ENCODE data around the gene CDKN2D. TPM values are rescaled to one million over a fixed set of nuclear protein-coding genes. Genes with fewer than 3 reads are reported as not detected.

CDKN2D gene
- total RNA-seq, 2 experiments from 2014 or later = 83.3 to 84.0 TPM

DNA sequence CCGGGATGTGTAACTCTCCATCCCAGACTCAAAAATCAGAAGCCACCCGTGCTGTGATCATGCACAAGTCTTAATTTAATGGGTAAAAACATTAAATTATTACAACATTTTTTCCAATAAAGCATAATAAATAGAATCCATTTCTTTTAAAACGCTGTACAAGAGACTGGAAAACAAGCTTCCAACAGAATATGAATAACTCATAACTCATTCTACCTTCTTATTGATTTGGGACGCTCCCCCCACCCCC lies 2.4 kb downstream of the CDKN2D start:
- peak overlapping the region; percentile 95 for H3K27ac Mint-ChIP-seq
- no peaks in the 10 kb centered on the region for H3K27me3 ChIP-seq (ENCODE audit: control insufficient read depth in 1 of 2, insufficient read depth in 2 of 2, low read length in 2 of 2)
- POLR2A ChIA-PET = interaction anchor here (0.6 to 5.6 kb wide), 11 partner anchors 13 to 523 kb away, joined by 3 to 81 read pairs (median 3); partner anchors contain the start of genes CARM1, DNM2, LDLR and TMED1
- peaks cover 56% of the 10 kb centered on the region for H3K4me1 ChIP-seq (ENCODE audit: insufficient read depth, low read length)
- peaks cover 47% of the 10 kb centered on the region for H3K4me1 Mint-ChIP-seq (ENCODE audit: low read depth)
- no peaks in the 10 kb centered on the region for H3K9me3 Mint-ChIP-seq
- H3K4me3 Mint-ChIP-seq = peak overlapping the region; percentile 93
- H3K4me3 ChIP-seq (ENCODE audit: low read length) = peak overlapping the region; percentile 87
- peak overlapping the region; percentile 76 to 94 for H3K27ac ChIP-seq (ENCODE audit: low read depth in 1 of 2, low read length in 2 of 2)
- TF ChIP-seq, protein P1, sequence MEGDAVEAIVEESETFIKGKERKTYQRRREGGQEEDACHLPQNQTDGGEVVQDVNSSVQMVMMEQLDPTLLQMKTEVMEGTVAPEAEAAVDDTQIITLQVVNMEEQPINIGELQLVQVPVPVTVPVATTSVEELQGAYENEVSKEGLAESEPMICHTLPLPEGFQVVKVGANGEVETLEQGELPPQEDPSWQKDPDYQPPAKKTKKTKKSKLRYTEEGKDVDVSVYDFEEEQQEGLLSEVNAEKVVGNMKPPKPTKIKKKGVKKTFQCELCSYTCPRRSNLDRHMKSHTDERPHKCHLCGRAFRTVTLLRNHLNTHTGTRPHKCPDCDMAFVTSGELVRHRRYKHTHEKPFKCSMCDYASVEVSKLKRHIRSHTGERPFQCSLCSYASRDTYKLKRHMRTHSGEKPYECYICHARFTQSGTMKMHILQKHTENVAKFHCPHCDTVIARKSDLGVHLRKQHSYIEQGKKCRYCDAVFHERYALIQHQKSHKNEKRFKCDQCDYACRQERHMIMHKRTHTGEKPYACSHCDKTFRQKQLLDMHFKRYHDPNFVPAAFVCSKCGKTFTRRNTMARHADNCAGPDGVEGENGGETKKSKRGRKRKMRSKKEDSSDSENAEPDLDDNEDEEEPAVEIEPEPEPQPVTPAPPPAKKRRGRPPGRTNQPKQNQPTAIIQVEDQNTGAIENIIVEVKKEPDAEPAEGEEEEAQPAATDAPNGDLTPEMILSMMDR (IDR thresholded peaks at IDR 0.05) = no peak
- intact Hi-C loops (cut with DNase I, micrococcal nuclease) = loop anchor here (1.0 to 5.0 kb wide), 4 partner anchors 23 to 164 kb away; partner anchors contain the start of genes CDC37 (in 2 of the 2), ATG4D (in 1 of the 2) and ILF3 (in 1 of the 2)
- peaks cover 25% of the 10 kb centered on the region for H3K36me3 ChIP-seq (ENCODE audit: insufficient read depth, low read length)
- H3K36me3 Mint-ChIP-seq (ENCODE audit: low read depth) = peaks cover 49% of the 10 kb centered on the region
- no peak for DNase-seq
- CTCF ChIA-PET = interaction anchor here (0.5 to 4.7 kb wide), 7 partner anchors 12 to 78 kb away, joined by 3 to 24 read pairs (median 5); partner anchors contain the start of genes ATG4D and KEAP1
- H3K27me3 Mint-ChIP-seq = no peaks in the 10 kb centered on the region
- H3K9me3 ChIP-seq (ENCODE audit: control insufficient read depth in 1 of 2, insufficient read depth in 1 of 2, low read length in 2 of 2) = no peaks in the 10 kb centered on the region
- no peak for ATAC-seq (ENCODE audit: poor library complexity)

DNA sequence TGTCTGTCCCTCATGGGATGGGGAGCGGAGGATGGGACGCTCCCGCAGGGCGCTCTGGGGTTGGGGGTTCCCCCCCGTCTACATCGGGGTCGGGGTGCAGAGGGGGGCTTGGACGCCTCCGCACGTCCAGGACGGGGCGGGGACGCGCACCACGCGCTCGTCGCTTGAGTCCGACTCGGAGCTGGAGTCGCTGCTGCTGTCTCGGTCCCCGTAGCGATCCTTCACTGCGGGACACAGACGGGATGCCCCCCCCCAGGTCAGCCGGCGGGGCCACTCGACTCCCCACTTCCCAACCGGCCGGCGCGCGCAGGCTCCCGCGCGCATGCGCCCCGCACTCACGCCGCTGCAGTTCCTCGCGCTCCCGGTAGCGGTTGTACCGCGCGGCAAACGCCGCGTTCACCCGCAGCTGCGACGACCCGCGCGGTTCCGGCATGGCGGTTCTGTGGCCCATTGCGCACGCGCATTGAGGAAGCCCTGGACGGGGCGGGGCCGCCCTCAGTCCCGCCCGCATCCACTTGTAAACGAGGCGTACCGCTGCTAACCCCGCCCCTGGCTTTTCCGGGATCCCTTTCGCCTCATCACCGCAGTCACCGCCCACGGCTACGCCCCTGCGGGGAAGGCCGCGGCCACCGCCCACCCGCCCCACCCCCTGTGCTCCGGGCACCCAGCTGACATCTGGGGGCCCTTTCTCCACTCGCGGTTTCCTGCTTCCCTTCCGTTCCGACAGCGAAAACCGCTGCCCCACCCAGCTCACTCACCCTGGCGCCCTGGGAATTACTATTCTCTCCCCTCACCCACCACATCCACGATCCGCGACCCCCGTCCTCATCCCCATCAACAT lies 3.0 kb downstream of the CDKN2D start, which contains the start of gene KRI1:
Gene KRI1, minus strand, starts transcription at position 444 of the 841 bp plus-strand sequence. Its CDS starts 11 bp downstream, at position 433.
- H3K27me3 Mint-ChIP-seq = no peaks in the 10 kb centered on the region
- peaks cover 30% of the 10 kb centered on the region for H3K36me3 ChIP-seq (ENCODE audit: insufficient read depth, low read length)
- ATAC-seq (ENCODE audit: poor library complexity) (peak; percentile 52), DNase-seq (peak; percentile 97 to 100 (median 99))
- ChIA-PET CTCF (interaction anchor here (0.6 to 4.7 kb wide), 6 partner anchors 11 to 79 kb away, joined by 3 to 24 read pairs (median 5); partner anchors contain the start of genes ATG4D and KEAP1), POLR2A (interaction anchor here (0.6 to 5.6 kb wide), 13 partner anchors 12 to 523 kb away, joined by 3 to 81 read pairs (median 3); partner anchors contain the start of genes CARM1, DNM2, LDLR and TMED1)
- no peaks in the 10 kb centered on the region for H3K27me3 ChIP-seq (ENCODE audit: control insufficient read depth in 1 of 2, insufficient read depth in 2 of 2, low read length in 2 of 2)
- H3K4me1 ChIP-seq (ENCODE audit: insufficient read depth, low read length) = peaks cover 56% of the 10 kb centered on the region
- intact Hi-C loops (cut with DNase I, micrococcal nuclease) = loop anchor here (1.0 to 5.0 kb wide), 4 partner anchors 22 to 163 kb away; partner anchors contain the start of genes CDC37 (in 2 of the 2), ATG4D (in 1 of the 2) and ILF3 (in 1 of the 2)
- H3K9me3 Mint-ChIP-seq = no peaks in the 10 kb centered on the region
- TF ChIP-seq, protein P1 (IDR thresholded peaks at IDR 0.05) = no peak
- peaks cover 46% of the 10 kb centered on the region for H3K4me1 Mint-ChIP-seq (ENCODE audit: low read depth)
- H3K27ac ChIP-seq (ENCODE audit: low read depth in 1 of 2, low read length in 2 of 2) = peak within 1 kb of the TSS; percentile 80 to 94
- H3K4me3 ChIP-seq (ENCODE audit: low read length) = peak within 1 kb of the TSS; percentile 87
- H3K4me3 Mint-ChIP-seq = peak within 1 kb of the TSS; percentile 93
- H3K27ac Mint-ChIP-seq = peak within 1 kb of the TSS; percentile 95
- H3K9me3 ChIP-seq (ENCODE audit: control insufficient read depth in 1 of 2, insufficient read depth in 1 of 2, low read length in 2 of 2) = no peaks in the 10 kb centered on the region
- peaks cover 55% of the 10 kb centered on the region for H3K36me3 Mint-ChIP-seq (ENCODE audit: low read depth)

DNA sequence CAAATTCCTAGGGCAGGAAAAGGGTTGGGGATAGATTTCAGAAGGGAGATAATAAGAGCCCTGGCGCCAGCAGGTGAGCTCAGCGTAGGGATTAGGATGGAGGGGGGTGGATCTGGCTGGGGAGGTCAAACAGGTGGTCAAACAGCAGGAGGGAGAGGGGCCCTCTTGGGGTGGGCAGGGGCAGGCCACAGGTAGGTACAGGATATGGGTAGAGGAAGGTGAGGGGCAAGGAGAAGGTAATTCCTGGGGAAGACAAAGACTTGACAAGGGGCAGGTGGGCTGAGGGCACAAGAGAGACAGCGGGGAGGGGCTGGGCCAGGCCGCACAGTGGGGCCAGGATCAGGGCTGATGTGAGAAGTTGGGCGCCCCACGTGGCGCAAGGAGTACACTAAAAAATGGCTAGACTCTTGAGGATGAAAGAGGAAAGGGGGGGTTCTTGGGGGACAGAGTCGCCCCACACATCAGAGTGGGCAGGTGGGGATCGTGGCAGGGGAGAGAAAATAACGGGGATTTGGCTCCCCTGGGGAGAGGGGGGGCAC lies 3.7 kb downstream of the CDKN2D start:
- intact Hi-C loops (cut with DNase I, micrococcal nuclease) = loop anchor here (5.0 kb wide), 3 partner anchors 87 to 163 kb away; partner anchors contain the start of genes CDC37 (in 2 of the 2) and ILF3 (in 1 of the 2)
- ATAC-seq (ENCODE audit: poor library complexity) (no peak), DNase-seq (peak in 13 of 14 experiments; percentile 30 to 83 (median 53))
- Histone ChIP-seq H3K27me3 (ENCODE audit: control insufficient read depth in 1 of 2, insufficient read depth in 2 of 2, low read length in 2 of 2) (no peaks in the 10 kb centered on the region), H3K27ac (ENCODE audit: low read depth in 1 of 2, low read length in 2 of 2) (peak overlapping the region; percentile 80 to 94), H3K4me1 (ENCODE audit: insufficient read depth, low read length) (peaks cover 56% of the 10 kb centered on the region), H3K4me3 (ENCODE audit: low read length) (peak overlapping the region; percentile 87), H3K36me3 (ENCODE audit: insufficient read depth, low read length) (peaks cover 37% of the 10 kb centered on the region), H3K9me3 (ENCODE audit: control insufficient read depth in 1 of 2, insufficient read depth in 1 of 2, low read length in 2 of 2) (no peaks in the 10 kb centered on the region)
- Mint-ChIP-seq H3K27ac (peak overlapping the region; percentile 95), H3K9me3 (no peaks in the 10 kb centered on the region), H3K4me3 (peak overlapping the region; percentile 93), H3K27me3 (no peaks in the 10 kb centered on the region), H3K4me1 (ENCODE audit: low read depth) (peaks cover 43% of the 10 kb centered on the region), H3K36me3 (ENCODE audit: low read depth) (peaks cover 62% of the 10 kb centered on the region)
- POLR2A ChIA-PET = interaction anchor here (0.5 to 5.6 kb wide), 6 partner anchors 12 to 306 kb away, joined by 3 to 81 read pairs (median 4); partner anchors contain the start of genes CARM1 and TMED1
- TF ChIP-seq, protein P1 (IDR thresholded peaks at IDR 0.05) = no peak
- CTCF ChIA-PET = interaction anchor here (1.9 to 4.7 kb wide), 2 partner anchors 10 to 23 kb away, joined by 6 to 24 read pairs; partner anchors contain the start of gene ATG4D
